ENCODE measurements around the gene MRTFB.

The MRTFB gene

DNA sequence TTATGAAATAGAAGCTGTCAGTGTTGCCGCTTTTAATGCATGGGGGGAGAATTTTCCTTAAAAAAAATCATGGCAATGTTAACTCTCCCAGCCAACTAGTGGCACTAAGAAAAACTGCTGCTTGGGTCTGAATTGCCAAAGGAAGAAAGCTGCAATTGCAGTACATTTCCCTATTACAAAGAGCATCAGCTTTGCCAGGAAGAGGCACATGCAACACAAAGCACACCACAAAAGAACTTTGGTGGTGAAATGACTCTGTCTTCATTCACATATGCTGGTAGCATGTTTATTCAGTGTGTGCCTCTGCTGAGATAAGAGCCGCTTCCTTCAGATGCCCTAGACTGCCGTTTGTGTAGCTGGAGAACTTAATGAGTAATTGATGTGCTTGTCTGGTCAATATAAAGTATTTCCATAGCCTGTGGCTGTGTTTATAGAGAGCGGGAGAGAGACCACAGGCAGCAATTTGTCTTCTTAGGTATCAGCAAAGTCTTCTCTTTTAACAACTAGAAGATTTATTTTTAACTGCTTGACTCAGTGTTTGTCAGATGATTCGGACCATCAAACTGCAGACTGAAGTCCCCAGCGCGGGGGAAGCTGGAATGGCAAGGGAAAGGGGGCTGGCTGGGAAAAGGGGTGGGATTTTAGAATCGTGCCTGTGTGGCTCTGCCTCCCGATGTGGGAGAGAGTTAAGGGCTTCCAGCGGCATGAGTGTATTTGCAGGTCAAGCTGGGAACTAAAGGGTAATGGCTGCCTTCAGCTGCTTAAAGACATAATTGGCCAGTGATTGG lies 115.1 kb downstream of the MRTFB start:
- H3K27ac ChIP-seq (replicated peaks): no peak overlapping the region
- no peak for DNase-seq (ENCODE audit: low read depth in 1 of 2, low spot score in 1 of 2)
- no peaks in the 10 kb centered on the region for H3K27me3 ChIP-seq (ENCODE audit: insufficient read depth, poor library complexity, severe bottlenecking)
- no peak overlapping the region for H3K4me3 ChIP-seq (replicated peaks; ENCODE audit: insufficient read depth, low read length)
- TF ChIP-seq, protein P1, sequence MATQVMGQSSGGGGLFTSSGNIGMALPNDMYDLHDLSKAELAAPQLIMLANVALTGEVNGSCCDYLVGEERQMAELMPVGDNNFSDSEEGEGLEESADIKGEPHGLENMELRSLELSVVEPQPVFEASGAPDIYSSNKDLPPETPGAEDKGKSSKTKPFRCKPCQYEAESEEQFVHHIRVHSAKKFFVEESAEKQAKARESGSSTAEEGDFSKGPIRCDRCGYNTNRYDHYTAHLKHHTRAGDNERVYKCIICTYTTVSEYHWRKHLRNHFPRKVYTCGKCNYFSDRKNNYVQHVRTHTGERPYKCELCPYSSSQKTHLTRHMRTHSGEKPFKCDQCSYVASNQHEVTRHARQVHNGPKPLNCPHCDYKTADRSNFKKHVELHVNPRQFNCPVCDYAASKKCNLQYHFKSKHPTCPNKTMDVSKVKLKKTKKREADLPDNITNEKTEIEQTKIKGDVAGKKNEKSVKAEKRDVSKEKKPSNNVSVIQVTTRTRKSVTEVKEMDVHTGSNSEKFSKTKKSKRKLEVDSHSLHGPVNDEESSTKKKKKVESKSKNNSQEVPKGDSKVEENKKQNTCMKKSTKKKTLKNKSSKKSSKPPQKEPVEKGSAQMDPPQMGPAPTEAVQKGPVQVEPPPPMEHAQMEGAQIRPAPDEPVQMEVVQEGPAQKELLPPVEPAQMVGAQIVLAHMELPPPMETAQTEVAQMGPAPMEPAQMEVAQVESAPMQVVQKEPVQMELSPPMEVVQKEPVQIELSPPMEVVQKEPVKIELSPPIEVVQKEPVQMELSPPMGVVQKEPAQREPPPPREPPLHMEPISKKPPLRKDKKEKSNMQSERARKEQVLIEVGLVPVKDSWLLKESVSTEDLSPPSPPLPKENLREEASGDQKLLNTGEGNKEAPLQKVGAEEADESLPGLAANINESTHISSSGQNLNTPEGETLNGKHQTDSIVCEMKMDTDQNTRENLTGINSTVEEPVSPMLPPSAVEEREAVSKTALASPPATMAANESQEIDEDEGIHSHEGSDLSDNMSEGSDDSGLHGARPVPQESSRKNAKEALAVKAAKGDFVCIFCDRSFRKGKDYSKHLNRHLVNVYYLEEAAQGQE (IDR thresholded peaks at IDR 0.05; ENCODE audit: insufficient replicate concordance, low read depth): no peak
- TF ChIP-seq POLR2AphosphoS5 (IDR thresholded peaks at IDR 0.05; ENCODE audit: low read depth) (no peak), GABPA (IDR thresholded peaks at IDR 0.05; ENCODE audit: low read depth) (no peak), SPI1 (IDR thresholded peaks at IDR 0.05; ENCODE audit: borderline replicate concordance, low read depth) (no peak)
- TF ChIP-seq, protein P2, sequence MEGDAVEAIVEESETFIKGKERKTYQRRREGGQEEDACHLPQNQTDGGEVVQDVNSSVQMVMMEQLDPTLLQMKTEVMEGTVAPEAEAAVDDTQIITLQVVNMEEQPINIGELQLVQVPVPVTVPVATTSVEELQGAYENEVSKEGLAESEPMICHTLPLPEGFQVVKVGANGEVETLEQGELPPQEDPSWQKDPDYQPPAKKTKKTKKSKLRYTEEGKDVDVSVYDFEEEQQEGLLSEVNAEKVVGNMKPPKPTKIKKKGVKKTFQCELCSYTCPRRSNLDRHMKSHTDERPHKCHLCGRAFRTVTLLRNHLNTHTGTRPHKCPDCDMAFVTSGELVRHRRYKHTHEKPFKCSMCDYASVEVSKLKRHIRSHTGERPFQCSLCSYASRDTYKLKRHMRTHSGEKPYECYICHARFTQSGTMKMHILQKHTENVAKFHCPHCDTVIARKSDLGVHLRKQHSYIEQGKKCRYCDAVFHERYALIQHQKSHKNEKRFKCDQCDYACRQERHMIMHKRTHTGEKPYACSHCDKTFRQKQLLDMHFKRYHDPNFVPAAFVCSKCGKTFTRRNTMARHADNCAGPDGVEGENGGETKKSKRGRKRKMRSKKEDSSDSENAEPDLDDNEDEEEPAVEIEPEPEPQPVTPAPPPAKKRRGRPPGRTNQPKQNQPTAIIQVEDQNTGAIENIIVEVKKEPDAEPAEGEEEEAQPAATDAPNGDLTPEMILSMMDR (IDR thresholded peaks at IDR 0.05; ENCODE audit: insufficient read depth, low read length): no peak

DNA sequence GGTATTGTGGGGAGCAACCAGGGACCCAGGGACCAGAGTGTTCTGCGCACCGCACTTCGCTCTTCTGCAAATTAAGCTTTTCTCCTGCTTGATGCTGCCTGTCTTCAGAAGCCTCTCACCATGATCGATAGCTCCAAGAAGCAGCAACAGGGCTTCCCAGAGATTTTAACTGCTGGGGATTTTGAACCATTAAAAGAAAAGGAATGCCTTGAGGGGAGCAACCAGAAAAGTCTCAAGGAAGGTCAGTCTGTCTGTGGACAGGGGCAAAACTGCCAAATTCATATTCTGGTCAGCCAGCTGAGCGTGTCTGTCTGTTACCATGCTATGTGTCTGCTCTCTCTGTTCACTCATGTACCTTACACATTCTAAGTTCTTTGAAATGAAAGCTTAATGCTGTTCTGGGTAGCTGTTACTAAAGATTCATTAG lies 115.7 kb downstream of the MRTFB start:
- no peak for DNase-seq (ENCODE audit: low read depth in 1 of 2, low spot score in 1 of 2)
- TF ChIP-seq, protein P1 (IDR thresholded peaks at IDR 0.05; ENCODE audit: insufficient replicate concordance, low read depth): no peak
- TF ChIP-seq SPI1 (IDR thresholded peaks at IDR 0.05; ENCODE audit: borderline replicate concordance, low read depth) (no peak), POLR2AphosphoS5 (IDR thresholded peaks at IDR 0.05; ENCODE audit: low read depth) (no peak), GABPA (IDR thresholded peaks at IDR 0.05; ENCODE audit: low read depth) (no peak)
- TF ChIP-seq, protein P2 (IDR thresholded peaks at IDR 0.05; ENCODE audit: insufficient read depth, low read length): no peak
- Histone ChIP-seq H3K4me3 (replicated peaks; ENCODE audit: insufficient read depth, low read length) (no peak overlapping the region), H3K27me3 (ENCODE audit: insufficient read depth, poor library complexity, severe bottlenecking) (no peaks in the 10 kb centered on the region), H3K27ac (replicated peaks) (no peak overlapping the region)

DNA sequence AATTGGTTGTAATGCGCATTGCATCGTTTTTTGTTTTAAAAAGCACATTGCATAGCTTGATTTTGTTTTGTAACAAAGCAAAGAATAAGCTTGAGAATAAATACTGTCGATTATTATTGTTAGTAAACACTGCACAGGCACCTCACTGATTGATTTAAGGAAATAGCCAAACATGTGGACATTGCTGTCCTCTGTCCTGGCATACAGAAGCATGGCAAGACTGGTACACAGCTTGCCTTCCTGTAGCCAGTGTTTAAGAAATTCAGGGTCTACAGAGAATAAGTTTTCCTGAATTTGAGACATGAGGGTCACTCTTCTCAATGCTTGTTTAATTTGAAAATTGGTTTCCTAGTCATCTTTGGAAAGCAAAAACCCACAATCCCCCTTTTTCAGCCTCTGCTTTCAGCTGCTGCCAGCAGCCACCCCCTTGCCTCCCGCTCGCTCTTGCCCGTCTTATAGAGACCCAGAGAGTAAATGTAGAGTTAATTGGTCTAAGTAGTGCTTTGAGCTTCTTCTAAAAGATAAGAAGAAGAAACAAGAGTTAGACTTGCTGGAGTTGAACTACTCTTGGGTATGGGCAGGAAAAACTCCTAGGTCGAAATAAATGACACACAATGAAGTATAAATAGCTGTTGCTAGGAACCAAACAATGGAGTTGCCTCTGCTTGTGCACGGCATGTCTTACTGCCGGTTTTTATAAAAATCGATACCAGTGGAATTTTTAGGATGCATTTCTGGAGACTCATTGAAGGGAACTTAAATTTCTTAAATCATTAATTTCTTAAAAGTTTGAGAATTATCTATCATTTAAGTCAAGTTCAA lies 116.6 kb downstream of the MRTFB start:
- Histone ChIP-seq H3K27ac (replicated peaks) (no peak overlapping the region), H3K4me3 (replicated peaks; ENCODE audit: insufficient read depth, low read length) (no peak overlapping the region), H3K27me3 (ENCODE audit: insufficient read depth, poor library complexity, severe bottlenecking) (no peaks in the 10 kb centered on the region)
- TF ChIP-seq, protein P2 (IDR thresholded peaks at IDR 0.05; ENCODE audit: insufficient read depth, low read length): no peak
- TF ChIP-seq SPI1 (IDR thresholded peaks at IDR 0.05; ENCODE audit: borderline replicate concordance, low read depth): no peak
- TF ChIP-seq POLR2AphosphoS5 (IDR thresholded peaks at IDR 0.05; ENCODE audit: low read depth): no peak
- TF ChIP-seq, protein P1 (IDR thresholded peaks at IDR 0.05; ENCODE audit: insufficient replicate concordance, low read depth): no peak
- no peak for TF ChIP-seq GABPA (IDR thresholded peaks at IDR 0.05; ENCODE audit: low read depth)
- DNase-seq (ENCODE audit: low read depth in 1 of 2, low spot score in 1 of 2): no peak

All from HL-60 (cell line).